H1 (cell line): ENCODE results near the gene SND1. TPM values are rescaled to one million over a fixed set of nuclear protein-coding genes. Genes with fewer than 3 reads are reported as not detected.

Experiments
- ATF3 ChIP-seq: IDR thresholded peaks from 2 replicates; pipeline ENCODE4 v1.6.1; 2011; ENCODE audit warnings: low read depth, mild to moderate bottlenecking, low read length; ENCODE audit not compliant: insufficient read depth
- BRCA1 ChIP-seq: IDR thresholded peaks from 2 replicates; pipeline ENCODE4 v1.6.1; 2012; ENCODE audit warnings: low read depth, low read length, improper control_type of control experiment
- TAF7 ChIP-seq: optimal IDR thresholded peaks from 2 replicates; pipeline ENCODE3; 2011; ENCODE audit warnings: low read depth, mild to moderate bottlenecking, inconsistent platforms, low read length, moderate library complexity, borderline replicate concordance
- TEAD4 ChIP-seq: IDR thresholded peaks from 2 replicates; pipeline ENCODE4 v1.6.1; 2012; ENCODE audit warnings: low read depth, low read length, inconsistent platforms, mixed read lengths
- polyA plus RNA-seq, 7 experiments: library from polyadenylated mRNA; depleted of rRNA in 3 of 7; stranded (reverse) in 5 of 7; unstranded in 2 of 7; fragments of >200 nt in 5 of 7; fragments of 200-250 nt in 2 of 7; gene quantifications; 1 replicate in 5 of 7; 2 replicates in 1 of 7; 4 replicates in 1 of 7; pipeline versions ENCODE4 v1.2.1 to v1.2.3, GENCODE V29; 2011 to 2013; ENCODE audit warnings: missing spikeins in 2 of 7, mixed read lengths in 2 of 7
- total RNA-seq: library from RNA; stranded (reverse); fragmentation: NEBNext Ultra II Directional; extraction: Animal tissue kit (Norgen Biotek cat#: 25700); gene quantifications from 2 replicates; pipeline ENCODE4 v1.2.1, GENCODE V29; 2021

The SND1 gene
- total and polyA plus RNA-seq, 2 of the 8 experiments (the other 6 are each of a cell fraction or from before 2014, with no cell fraction given), result 122 to 290 TPM

- TF ChIP-seq ATF3 (no peak), BRCA1 (no peak), TAF7 (no peak), TEAD4 (no peak)
- TF ChIP-seq, all 59 proteins: peak for 0
Measured at GRCh38 chr7:127891854-127892438, 240.0 kb downstream of the SND1 start (continued).
